PC-9 (cell line): ENCODE data around the gene TXNDC5.

Experiments
- CTCF ChIP-seq: fragments of 200-600 bp; sonication (generic); conservative IDR thresholded peaks from 2 replicates; pipeline ENCODE4 v1.6.1; 2017; ENCODE audit warnings: mixed run types, antibody characterized with exemption, mild to moderate bottlenecking, moderate library complexity
- EZH2 ChIP-seq: fragments of 200-600 bp; sonication (generic); IDR thresholded peaks from 2 replicates; pipeline ENCODE4 v1.8.0; 2017; ENCODE audit warnings: antibody characterized with exemption, low read depth

GRCh38 chr6:7878401-7878964 lies 32.1 kb downstream of the TXNDC5 start:
- TF ChIP-seq CTCF (no peak), EZH2 (no peak)
